HG03460 (cell line): ENCODE data around the gene RCOR1.

ENCODE experiments used
- ATAC-seq: cut with Tn5 transposase; IDR thresholded peaks from one replicate; pipeline ENCODE4 v1.9.1; 2021; ENCODE audit not compliant: unreplicated experiment

Gene RCOR1

GRCh38 chr14:102771144-102771543 is 178.7 kb downstream of the RCOR1 start:
- ATAC-seq = no peak

GRCh38 chr14:102772781-102773570 is 180.5 kb downstream of the RCOR1 start:
- no peak for ATAC-seq

GRCh38 chr14:102774391-102775153 is 182.1 kb downstream of the RCOR1 start:
- ATAC-seq = no peak

- ATAC-seq = no peak
These were observed 183.7 kb downstream of the RCOR1 start for GRCh38 chr14:102775855-102776760.

GRCh38 chr14:102776761-102777710 is 184.6 kb downstream of the RCOR1 start, which contains the start of gene TRAF3:
TSS of gene TRAF3 (plus strand) at chr14:102777449. CDS start at chr14:102870202, 92,753 bp downstream.
- ATAC-seq = peak; percentile 46

- no peak for ATAC-seq
These were observed 185.4 kb downstream of the RCOR1 start for GRCh38 chr14:102777711-102778337.

GRCh38 chr14:102778338-102779083 is 186.1 kb downstream of the RCOR1 start:
- ATAC-seq = no peak

- ATAC-seq = no peak
These were observed 186.6 kb downstream of the RCOR1 start for GRCh38 chr14:102779084-102779462.

- ATAC-seq = no peak
These were observed 187.3 kb downstream of the RCOR1 start for GRCh38 chr14:102779574-102780315.
